ENCODE results near the gene EPB41L2. TPM values are rescaled to one million over a fixed set of nuclear protein-coding genes. Genes with fewer than 3 reads are reported as not detected.

EPB41L2 gene
- total RNA-seq, 1 experiment from 2014 or later, result 74.8 TPM

DNA sequence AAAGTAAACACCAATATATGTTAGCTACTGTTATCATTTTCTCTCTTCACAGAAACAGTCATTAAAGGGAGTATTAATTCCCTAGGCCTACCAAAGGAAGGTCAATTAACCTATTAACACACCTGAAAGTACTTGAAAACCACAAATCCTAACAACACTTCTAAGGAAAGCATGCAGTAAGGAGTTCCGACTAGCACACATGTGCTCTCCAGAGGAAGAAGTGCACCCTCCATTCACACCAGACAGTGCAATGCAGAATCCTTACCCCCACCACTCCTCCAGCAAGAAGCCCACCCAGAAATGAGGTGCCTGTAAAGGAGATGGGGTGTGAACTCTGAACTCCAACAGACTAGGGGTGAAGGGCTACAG lies 58.7 kb downstream of the EPB41L2 start:
- peaks cover 43% of the 10 kb centered on the region for H3K79me2 ChIP-seq (ENCODE audit: insufficient read depth, low read length)
- H3K27me3 ChIP-seq (ENCODE audit: insufficient read depth, low read length), result no peaks in the 10 kb centered on the region
- no peak overlapping the region for H3K27ac ChIP-seq (ENCODE audit: low read depth, low read length)
- ChIA-PET RAD21 (ENCODE audit: low non-redundant PET in 1 of 2, low total read pairs in 2 of 2, uncharacterized antibody in 2 of 2, unreplicated experiment in 2 of 2) (no interaction called here), CTCF (no interaction called here), POLR2A (no interaction called here)
- H3K4me1 ChIP-seq (ENCODE audit: control insufficient read depth in 1 of 2, insufficient read depth in 2 of 2, low read length in 2 of 2), result no peaks in the 10 kb centered on the region
- peaks cover 6 to 11% of the 10 kb centered on the region in 2 experiments; a peak in 2 of 4 replicates for H3K9me3 ChIP-seq (ENCODE audit: control insufficient read depth in 1 of 2, insufficient read depth in 1 of 2, low read depth in 1 of 2, low read length in 2 of 2)
- DNase-seq (ENCODE audit: low read depth, low spot score), result no peak
- H3K4me2 ChIP-seq (ENCODE audit: low read length), result no peak overlapping the region
- no peaks in the 10 kb centered on the region for H3K9me2 ChIP-seq (ENCODE audit: insufficient read depth)
- H3K36me3 ChIP-seq (ENCODE audit: control insufficient read depth in 1 of 2, insufficient read depth in 2 of 2, low read length in 2 of 2), result no peaks in the 10 kb centered on the region
- H4K20me1 ChIP-seq (ENCODE audit: insufficient read depth), result no peaks in the 10 kb centered on the region
- H3K4me3 ChIP-seq (replicated peaks in 1 of 2; ENCODE audit: low read depth in 1 of 2, low read length in 2 of 2), result no peak overlapping the region
- no peak for ATAC-seq
- TF ChIP-seq POLR2AphosphoS5 (IDR thresholded peaks at IDR 0.05; ENCODE audit: low read depth, low read length), result no peak
- TF ChIP-seq, protein P1, sequence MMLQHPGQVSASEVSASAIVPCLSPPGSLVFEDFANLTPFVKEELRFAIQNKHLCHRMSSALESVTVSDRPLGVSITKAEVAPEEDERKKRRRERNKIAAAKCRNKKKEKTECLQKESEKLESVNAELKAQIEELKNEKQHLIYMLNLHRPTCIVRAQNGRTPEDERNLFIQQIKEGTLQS (IDR thresholded peaks at IDR 0.05), result no peak
- TF ChIP-seq POLR2A (IDR thresholded peaks at IDR 0.05; ENCODE audit: borderline replicate concordance, extremely low read depth, insufficient read depth, insufficient read length), result no peak
- TF ChIP-seq, protein P2, sequence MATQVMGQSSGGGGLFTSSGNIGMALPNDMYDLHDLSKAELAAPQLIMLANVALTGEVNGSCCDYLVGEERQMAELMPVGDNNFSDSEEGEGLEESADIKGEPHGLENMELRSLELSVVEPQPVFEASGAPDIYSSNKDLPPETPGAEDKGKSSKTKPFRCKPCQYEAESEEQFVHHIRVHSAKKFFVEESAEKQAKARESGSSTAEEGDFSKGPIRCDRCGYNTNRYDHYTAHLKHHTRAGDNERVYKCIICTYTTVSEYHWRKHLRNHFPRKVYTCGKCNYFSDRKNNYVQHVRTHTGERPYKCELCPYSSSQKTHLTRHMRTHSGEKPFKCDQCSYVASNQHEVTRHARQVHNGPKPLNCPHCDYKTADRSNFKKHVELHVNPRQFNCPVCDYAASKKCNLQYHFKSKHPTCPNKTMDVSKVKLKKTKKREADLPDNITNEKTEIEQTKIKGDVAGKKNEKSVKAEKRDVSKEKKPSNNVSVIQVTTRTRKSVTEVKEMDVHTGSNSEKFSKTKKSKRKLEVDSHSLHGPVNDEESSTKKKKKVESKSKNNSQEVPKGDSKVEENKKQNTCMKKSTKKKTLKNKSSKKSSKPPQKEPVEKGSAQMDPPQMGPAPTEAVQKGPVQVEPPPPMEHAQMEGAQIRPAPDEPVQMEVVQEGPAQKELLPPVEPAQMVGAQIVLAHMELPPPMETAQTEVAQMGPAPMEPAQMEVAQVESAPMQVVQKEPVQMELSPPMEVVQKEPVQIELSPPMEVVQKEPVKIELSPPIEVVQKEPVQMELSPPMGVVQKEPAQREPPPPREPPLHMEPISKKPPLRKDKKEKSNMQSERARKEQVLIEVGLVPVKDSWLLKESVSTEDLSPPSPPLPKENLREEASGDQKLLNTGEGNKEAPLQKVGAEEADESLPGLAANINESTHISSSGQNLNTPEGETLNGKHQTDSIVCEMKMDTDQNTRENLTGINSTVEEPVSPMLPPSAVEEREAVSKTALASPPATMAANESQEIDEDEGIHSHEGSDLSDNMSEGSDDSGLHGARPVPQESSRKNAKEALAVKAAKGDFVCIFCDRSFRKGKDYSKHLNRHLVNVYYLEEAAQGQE (IDR thresholded peaks at IDR 0.05; ENCODE audit: low read depth), result no peak
- no peak for TF ChIP-seq EGR1 (IDR thresholded peaks at IDR 0.05; ENCODE audit: low read depth)
- TF ChIP-seq CEBPB (IDR thresholded peaks at IDR 0.05; ENCODE audit: low read depth), result no peak
- no peak for TF ChIP-seq EZH2phosphoT487 (IDR thresholded peaks at IDR 0.05; ENCODE audit: borderline replicate concordance)
- no peak for TF ChIP-seq SRF (IDR thresholded peaks at IDR 0.05; ENCODE audit: low read depth)
- TF ChIP-seq YY1 (IDR thresholded peaks at IDR 0.05; ENCODE audit: extremely low read depth, insufficient replicate concordance, low read depth, low read length), result no peak
- no peak for TF ChIP-seq ZFX (IDR thresholded peaks at IDR 0.05)
- TF ChIP-seq ELF1 (IDR thresholded peaks at IDR 0.05; ENCODE audit: borderline replicate concordance, low read depth), result no peak
- TF ChIP-seq CBX3 (IDR thresholded peaks at IDR 0.05; ENCODE audit: low read depth), result no peak
- no peak for TF ChIP-seq JUND (IDR thresholded peaks at IDR 0.05)
- no peak overlapping the region for H2AFZ ChIP-seq (ENCODE audit: low read depth, low read length, poor library complexity, severe bottlenecking)
- no TSS peak for BruUV-seq (replicated peaks)
- H3K9ac ChIP-seq (ENCODE audit: low read length), result no peak overlapping the region
- intact Hi-C loops (cut with micrococcal nuclease), result no loop called here
